CD4-positive, alpha-beta T cell treated with Interleukin-21 for 1 hour (primary cell): Measurements from ENCODE around the gene S100A12.

Experiments
- DNase-seq: peaks from one replicate; pipeline ENCODE4 v3.0.0-alpha.2; 2020

The S100A12 gene

DNA sequence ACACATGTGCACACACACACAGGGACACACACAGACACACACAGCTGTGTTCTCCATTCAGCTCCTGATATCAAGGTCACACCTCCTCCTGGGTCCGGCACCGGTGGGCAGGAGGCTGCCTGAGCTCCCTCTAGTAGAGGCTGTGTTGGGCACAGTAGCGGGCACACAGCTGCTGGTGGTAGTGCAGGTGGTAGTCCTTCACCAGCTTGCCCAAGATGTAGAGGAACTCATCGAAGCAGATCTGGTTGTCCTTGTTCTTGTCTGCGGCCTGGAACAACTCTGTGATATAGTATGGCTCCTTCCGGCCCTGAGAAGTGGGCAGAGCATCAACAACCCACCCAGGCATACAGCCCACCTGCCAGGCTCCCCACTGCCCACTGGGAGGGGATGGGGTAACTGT is 21.0 kb upstream of the S100A12 start:
- no peak for DNase-seq

DNA sequence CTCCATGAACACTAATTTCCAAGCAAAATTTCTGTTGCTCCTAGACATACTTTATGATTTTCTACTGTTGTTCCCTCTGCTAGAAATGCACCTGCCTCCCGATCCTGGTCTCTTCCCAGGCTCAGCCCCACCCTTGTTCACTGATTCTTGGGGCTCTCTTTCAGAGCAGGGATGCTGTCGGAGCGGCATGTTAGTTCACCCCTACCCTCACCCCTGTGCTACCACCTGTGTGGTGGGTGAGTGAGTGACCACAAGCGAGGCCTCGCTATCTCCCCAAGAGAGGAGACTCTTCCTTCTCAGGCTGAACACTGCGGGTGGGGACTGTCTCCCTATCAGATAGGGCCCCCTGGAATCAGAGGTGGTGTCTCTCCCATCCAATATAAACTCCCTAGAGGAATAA is 20.4 kb upstream of the S100A12 start:
- no peak for DNase-seq

DNA sequence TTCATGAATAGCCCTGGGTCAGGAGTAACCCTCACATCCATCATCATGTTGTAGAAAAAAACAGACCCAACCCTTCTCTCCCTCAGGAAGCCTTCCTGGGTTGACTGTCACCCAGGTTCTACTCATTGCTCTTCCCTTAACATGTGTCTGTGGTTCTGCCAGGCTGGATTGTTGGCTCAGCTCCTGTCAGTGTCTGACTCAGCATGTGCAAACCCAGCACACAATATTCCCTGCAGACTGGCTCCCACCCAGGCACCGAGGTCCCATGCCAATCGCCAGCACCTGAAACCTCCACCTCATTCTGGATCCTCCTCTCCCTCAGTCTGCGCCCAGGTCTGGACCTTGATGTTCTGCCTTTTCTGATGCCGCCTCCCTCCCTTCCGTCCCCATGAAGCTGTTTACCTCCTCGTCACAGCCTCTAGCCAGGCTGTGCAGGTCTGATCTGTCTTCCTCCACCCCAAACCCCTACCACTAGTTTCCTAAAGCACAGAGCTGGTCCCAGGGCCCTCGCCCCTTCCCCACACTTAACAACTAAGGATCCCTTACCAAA is 19.8 kb upstream of the S100A12 start:
- DNase-seq: no peak

DNA sequence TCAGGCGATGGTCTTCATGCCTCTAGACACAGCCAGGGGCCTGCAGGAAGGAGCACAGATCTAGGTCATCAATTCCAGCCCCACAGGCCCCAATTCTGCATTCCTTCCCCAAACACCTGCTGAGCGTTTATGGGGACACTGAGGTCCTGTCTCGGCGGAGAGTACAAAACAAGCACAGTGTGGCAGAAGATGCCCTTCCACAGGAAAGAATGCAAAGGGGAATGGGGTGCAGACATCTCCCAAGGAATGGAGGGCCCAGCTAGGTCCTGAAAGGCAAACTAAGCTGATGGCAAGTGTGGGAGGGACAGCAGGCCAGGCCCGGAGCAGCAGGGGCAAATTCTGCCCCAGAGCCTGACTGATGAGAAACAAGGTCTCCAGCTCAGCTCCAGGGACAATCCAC is 19.0 kb upstream of the S100A12 start:
- no peak for DNase-seq

DNA sequence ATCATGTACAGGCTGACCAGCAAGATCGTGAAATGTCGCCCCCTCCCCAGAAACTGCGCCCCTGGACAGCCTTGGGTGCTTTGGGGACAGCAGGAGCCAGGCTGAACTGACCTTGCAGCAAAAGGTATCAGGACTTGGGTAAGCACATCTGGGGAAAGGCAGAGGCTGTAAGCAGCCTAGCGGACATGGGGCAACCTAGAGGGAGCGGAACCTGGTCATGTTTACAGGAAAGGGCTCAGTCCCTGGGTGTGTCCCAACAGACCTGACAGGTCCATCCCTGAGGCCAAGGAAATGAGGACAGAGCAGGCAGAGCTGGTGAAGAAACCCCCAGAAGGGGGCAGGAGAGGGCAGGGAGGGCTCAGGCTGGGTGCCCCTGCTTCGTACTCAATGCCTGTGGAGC is 18.5 kb upstream of the S100A12 start:
- no peak for DNase-seq

- no peak for DNase-seq
These were observed 17.4 kb upstream of the S100A12 start for GRCh38 chr1:153392822-153393221.

GRCh38 chr1:153392258-153392657 is 16.8 kb upstream of the S100A12 start:
- DNase-seq: no peak

GRCh38 chr1:153390938-153391710 is 15.7 kb upstream of the S100A12 start, which contains the start of gene S100A8:
TSS of gene S100A8 (minus strand) at chr1:153391073. CDS start at chr1:153390535, 538 bp downstream.
- no peak for DNase-seq

DNA sequence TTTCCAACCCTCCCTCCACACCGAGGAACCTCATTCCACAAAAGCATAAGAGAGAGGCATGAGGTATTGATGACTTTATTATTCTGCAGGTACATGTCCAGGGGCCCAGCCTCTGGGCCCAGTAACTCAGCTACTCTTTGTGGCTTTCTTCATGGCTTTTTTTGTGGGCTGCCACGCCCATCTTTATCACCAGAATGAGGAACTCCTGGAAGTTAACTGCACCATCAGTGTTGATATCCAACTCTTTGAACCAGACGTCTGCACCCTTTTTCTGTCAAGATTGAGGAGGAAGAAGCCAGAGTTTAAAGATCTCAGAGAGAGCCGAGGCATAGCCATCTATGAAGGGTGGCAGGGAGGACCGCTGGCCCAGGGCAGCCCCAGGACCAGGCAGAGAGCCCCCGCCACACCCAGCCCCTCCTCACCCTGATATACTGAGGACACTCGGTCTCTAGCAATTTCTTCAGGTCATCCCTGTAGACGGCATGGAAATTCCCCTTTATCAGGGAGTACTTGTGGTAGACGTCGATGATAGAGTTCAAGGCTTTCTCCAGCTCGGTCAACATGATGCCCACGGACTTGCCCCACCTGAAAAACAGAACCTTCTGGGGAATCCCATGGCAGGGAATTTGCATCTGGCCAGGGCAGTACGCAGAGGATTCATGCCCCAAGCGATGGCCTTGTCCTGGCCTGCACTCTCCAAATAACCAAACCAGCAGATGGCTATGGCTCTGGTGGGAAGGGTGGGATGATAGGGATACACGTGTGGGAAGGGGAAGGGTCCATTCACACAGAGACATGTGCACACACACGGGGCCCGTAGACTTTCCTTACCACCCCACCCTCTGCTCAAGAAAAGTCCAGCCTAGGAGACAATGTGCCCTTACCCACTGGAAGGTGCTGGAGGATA is 14.8 kb upstream of the S100A12 start:
- no peak for DNase-seq

DNA sequence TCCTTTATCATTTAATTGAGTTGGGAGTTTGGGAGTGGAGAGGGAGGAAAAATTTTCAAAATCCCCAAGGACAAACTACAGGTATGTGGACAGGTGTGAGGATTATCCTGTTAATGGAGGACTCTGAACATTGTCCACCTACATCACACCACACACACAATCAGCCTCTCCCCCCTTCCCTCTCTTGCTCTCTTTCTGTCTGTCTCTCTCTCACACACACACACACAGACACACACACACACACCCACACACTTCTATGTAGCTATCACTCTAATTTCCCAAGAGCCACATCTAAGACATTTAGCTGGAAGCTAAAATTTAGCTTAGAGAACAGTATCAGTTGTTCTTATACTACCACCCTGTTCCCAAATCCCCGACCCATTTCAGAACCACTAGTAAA is 14.0 kb upstream of the S100A12 start:
- DNase-seq: no peak

GRCh38 chr1:153387785-153388184 is 12.4 kb upstream of the S100A12 start:
- no peak for DNase-seq

DNA sequence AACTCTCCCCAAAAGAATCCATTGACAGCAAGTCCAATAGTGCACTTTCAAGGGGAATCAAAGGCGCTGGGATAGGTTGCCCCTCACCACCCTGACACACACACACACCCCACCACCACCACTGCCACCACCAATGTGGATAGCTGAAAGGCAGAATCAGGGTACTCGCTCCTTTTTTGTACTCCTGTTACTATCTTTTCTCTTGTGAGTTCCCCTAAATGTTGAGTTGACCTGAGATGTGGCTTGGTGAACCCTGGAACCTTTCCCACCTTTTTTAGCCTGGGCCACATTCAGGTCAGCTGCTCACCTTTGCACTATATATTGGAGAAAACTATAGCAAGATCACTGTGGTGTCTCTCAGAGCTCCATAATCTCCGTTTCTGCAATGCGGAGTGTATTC is 11.6 kb upstream of the S100A12 start:
- DNase-seq: no peak

DNA sequence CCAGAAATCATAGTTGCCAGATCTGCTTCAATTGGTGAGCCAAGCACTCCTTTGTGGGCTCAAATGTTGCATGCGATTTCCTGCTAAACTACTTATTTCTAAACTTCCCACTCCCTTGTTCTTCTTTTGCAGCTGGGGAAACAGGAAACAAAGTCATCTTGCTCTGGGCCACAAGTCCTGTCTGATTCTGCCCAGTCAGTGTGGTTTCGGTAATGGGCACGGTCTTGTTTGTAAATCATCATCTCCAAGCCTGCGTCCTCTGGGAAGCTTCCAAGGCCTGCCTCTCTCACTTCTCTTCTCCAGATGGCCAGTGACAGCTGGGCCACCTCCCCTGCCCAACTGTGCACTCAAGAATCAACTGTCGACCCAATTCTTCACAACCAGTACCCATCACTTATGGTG is 11.1 kb upstream of the S100A12 start:
- DNase-seq: no peak

DNA sequence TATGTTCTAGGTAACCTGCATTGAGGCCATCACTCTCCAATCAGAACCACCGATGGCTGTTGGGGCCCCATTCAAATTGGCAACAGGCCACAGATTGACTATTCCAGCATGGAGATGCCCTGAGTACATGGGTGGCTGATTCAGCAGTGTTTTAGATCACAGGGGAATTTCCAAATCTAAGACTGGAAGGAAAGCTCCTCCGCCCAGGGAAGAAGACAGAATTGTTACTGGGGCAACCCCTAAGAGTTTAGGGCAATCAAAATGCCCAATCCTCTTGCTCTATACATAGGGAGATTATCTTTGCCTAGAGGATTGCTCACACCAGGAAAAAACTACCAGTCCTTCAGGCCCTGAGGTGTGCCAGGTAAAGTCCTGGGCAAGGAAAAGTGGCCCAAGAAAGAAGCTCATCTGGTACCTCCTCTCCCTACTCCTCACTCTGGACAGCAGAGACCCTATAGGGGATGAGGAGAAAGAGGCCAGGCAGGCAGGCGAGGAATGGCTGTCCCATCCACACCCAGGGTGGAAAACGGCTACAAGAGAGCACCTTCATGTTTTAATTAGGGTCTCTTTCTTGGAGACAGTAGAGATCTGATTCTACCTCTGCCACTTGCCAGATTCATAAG is 9.6 kb upstream of the S100A12 start:
- DNase-seq: no peak

GRCh38 chr1:153380711-153381110 is 5.3 kb upstream of the S100A12 start:
- DNase-seq: no peak

- DNase-seq: no peak
These were observed 4.2 kb upstream of the S100A12 start for GRCh38 chr1:153379591-153379990.

- no peak for DNase-seq
These were observed 1.4 kb downstream of the S100A12 start for GRCh38 chr1:153374071-153374470.

GRCh38 chr1:153372571-153372970 is 2.9 kb downstream of the S100A12 start:
- DNase-seq: no peak

DNA sequence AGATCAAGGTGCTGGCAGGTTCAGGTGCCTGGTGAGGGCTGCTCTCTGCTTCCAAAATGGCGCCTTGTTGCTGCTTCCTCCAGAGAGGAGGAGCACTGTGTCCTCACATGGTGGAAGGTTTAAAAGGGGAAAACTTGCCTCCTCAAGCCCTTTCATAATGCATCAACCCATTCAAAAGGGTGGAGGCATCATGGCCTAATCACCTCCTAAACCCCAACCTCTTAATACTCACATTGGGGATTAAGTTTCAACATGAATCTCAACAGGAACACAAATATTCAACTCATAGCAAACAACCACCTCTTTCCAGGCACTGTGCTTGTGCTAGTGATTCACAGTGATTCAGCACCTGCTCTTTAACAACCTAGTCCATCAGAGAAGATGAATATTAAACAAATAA is 4.2 kb downstream of the S100A12 start:
- DNase-seq: no peak

- DNase-seq: no peak
These were observed 5.3 kb downstream of the S100A12 start for GRCh38 chr1:153370146-153370545.

- no peak for DNase-seq
These were observed 6.9 kb downstream of the S100A12 start for GRCh38 chr1:153368495-153368894.

DNA sequence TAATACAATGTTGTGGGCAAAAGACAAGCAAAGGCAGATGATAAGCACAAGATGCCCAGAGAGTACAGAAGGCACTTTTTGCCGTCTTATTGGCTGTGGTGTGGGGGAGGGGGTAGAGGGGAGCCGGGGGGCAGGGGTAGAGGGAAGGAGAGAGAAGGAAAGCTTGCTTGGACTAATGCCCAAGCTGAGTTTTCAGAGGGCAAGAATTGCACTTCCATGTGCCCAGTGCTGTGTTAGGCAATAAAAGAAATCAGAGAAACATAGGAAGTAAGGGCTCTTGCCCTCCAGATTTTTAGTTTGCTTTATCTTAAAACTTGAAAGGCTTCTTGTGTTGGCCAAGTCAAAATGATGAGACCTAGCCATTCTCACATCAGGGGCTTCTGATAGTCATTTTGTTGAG is 8.3 kb downstream of the S100A12 start:
- no peak for DNase-seq

DNA sequence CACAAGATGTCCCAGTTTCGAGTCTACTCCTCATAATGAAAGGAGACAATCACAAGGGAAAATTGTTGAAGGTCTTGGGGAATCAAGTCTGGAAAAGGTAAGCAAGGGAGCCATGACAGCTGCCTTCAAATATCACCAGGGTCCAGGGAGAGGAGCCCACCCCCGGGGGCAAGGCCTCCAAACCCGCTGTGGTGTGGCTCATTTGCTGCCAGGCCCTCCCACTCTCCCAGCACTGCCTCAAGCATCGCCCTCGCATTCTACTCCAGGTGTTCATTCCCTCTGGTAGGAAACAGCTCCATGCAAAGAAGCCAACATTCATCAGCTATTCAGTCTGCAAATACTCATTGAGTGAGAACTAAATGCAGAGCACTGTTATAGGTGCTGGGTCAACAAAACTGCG is 9.2 kb downstream of the S100A12 start:
- no peak for DNase-seq
